Hematopoietic multipotent progenitor cell (in vitro differentiated cells): ENCODE measurements around the gene GPHA2. TPM values are rescaled to one million over a fixed set of nuclear protein-coding genes. Genes with fewer than 3 reads are reported as not detected.
A peak's percentile ranks its signal among the peaks of the same experiment; 100 is the strongest.

Experiments
- DNase-seq, 3 donors: peaks; one replicate each; pipeline ENCODE4 v3.0.0-alpha.2; 2011 to 2015; ENCODE audit warnings: low read depth in 2 of 3, low spot score in 2 of 3
- total RNA-seq: library from RNA; depleted of rRNA; stranded (reverse); fragments of >200 nt; gene quantifications from one replicate; pipeline ENCODE4 v1.2.3, GENCODE V29; 2012

Gene GPHA2
- total RNA-seq, 1 donor: not detected

- no peak for DNase-seq
Measured at GRCh38 chr11:64931290-64931689, 4.4 kb downstream of the GPHA2 start.

- no peak for DNase-seq
Measured at GRCh38 chr11:64930340-64930739, 5.4 kb downstream of the GPHA2 start.

GRCh38 chr11:64929625-64930024 lies 6.1 kb downstream of the GPHA2 start:
- no peak for DNase-seq

- DNase-seq: no peak
Measured at GRCh38 chr11:64928957-64929356, 6.7 kb downstream of the GPHA2 start.

- no peak for DNase-seq
Measured at GRCh38 chr11:64926689-64927088, 9.0 kb downstream of the GPHA2 start.

GRCh38 chr11:64925536-64926436 lies 9.9 kb downstream of the GPHA2 start:
- DNase-seq: no peak

- DNase-seq: peak in 1 of 3 donors; percentile 18
Measured at GRCh38 chr11:64924910-64925284, 10.8 kb downstream of the GPHA2 start.

GRCh38 chr11:64923944-64924909 lies 11.5 kb downstream of the GPHA2 start, which contains the start of gene PPP2R5B:
Gene PPP2R5B (plus strand): TSS chr11:64924689. CDS start chr11:64925735, 1,046 bp downstream.
- DNase-seq: peak; percentile 76 to 95 (median 89)

GRCh38 chr11:64923151-64923661 lies 12.5 kb downstream of the GPHA2 start:
- DNase-seq: no peak

GRCh38 chr11:64921384-64921783 lies 14.3 kb downstream of the GPHA2 start:
- no peak for DNase-seq

GRCh38 chr11:64920124-64920523 lies 15.6 kb downstream of the GPHA2 start:
- no peak for DNase-seq

- no peak for DNase-seq
Measured at GRCh38 chr11:64919627-64920026, 16.1 kb downstream of the GPHA2 start.

- DNase-seq: peak in 2 of 3 donors; percentile 45 to 62
Measured at GRCh38 chr11:64918017-64918416, 17.7 kb downstream of the GPHA2 start.

GRCh38 chr11:64917663-64917995 lies 18.1 kb downstream of the GPHA2 start:
- peak in 1 of 3 donors; percentile 10 for DNase-seq

- DNase-seq: peak; percentile 92 to 100 (median 99)
Measured at GRCh38 chr11:64916775-64917662, 18.7 kb downstream of the GPHA2 start, which contains the start of gene ATG2A. Gene ATG2A (minus strand): TSS chr11:64917209. CDS start chr11:64917135, 74 bp downstream.

- DNase-seq: peak in 2 of 3 donors; percentile 25
Measured at GRCh38 chr11:64916040-64916774, 19.5 kb downstream of the GPHA2 start.

GRCh38 chr11:64915376-64915887 lies 20.3 kb downstream of the GPHA2 start:
- no peak for DNase-seq

- no peak for DNase-seq
Measured at GRCh38 chr11:64914123-64914522, 21.6 kb downstream of the GPHA2 start.

GRCh38 chr11:64913171-64913727 lies 22.4 kb downstream of the GPHA2 start:
- no peak for DNase-seq
